Endothelial cell of umbilical vein (primary cell): ENCODE measurements around the gene RUNDC1. TPM values are rescaled to one million over a fixed set of nuclear protein-coding genes. Genes with fewer than 3 reads are reported as not detected.

Experiments
- Bru-seq: library from RNA; stranded (reverse); fragments of 400-500 nt; gene quantifications from one replicate; lab custom pipeline; 2021; lab: Mats Ljungman, UMichigan
- BruChase-seq, 2 experiments: library from RNA; stranded (reverse); fragments of 400-500 nt; gene quantifications; one replicate each; lab custom pipeline; 2021; lab: Mats Ljungman, UMichigan
- BruUV-seq: library from RNA; stranded (reverse); fragments of 400-500 nt; replicated peaks from 2 replicates; lab custom pipeline; 2021; lab: Mats Ljungman, UMichigan
- CTCF ChIA-PET: fragments of 300-600, 350-600 bp; sonication (Branson Sonifier 250); formaldehyde crosslinking; loops from one replicate; lab custom pipeline; 2021; ENCODE audit warnings: antibody characterized with exemption, inconsistent platforms; lab: Charles Lee
- POLR2A ChIA-PET: fragments of 300-600, 350-600 bp; sonication (Branson Sonifier 250); formaldehyde crosslinking; loops from one replicate; lab custom pipeline; 2021; ENCODE audit warnings: antibody characterized with exemption, inconsistent platforms; lab: Charles Lee
- DNase-seq: peaks from one replicate; pipeline ENCODE4 v3.0.0-alpha.2; 2011; ENCODE audit warnings: low read depth, low spot score
- FAIRE-seq: peaks from 2 replicates; lab custom pipeline; 2011; peaks lifted over from hg19 to GRCh38; lab: Jason Lieb, UNC
- H2AFZ ChIP-seq: 2 replicates; pipeline ENCODE4 v1.6.0; 2012; ENCODE audit warnings: low read depth, low read length, control low read depth, inconsistent platforms
- H3K27ac ChIP-seq: 2 replicates; pipeline ENCODE4 v1.5.1; 2011; ENCODE audit warnings: low read depth, mild to moderate bottlenecking, control low read depth, low read length, moderate library complexity; ENCODE audit not compliant: insufficient read depth
- H3K27me3 ChIP-seq, 2 experiments: 2 replicates each; pipeline versions ENCODE4 v1.6.0 to v1.6.1; 2011; ENCODE audit warnings: low read length in 2 of 2, mixed read lengths in 1 of 2; ENCODE audit not compliant: control insufficient read depth in 2 of 2, insufficient read depth in 2 of 2
- H3K36me3 ChIP-seq, 2 experiments: 2 replicates in 1 of 2; 3 replicates in 1 of 2; pipeline ENCODE4 v1.5.1; 2011; ENCODE audit warnings: low read length in 2 of 2, mild to moderate bottlenecking in 1 of 2, moderate library complexity in 1 of 2; ENCODE audit not compliant: control insufficient read depth in 2 of 2, insufficient read depth in 2 of 2; ENCODE audit errors: extremely low read depth in 1 of 2
- H3K4me1 ChIP-seq: 3 replicates; pipeline ENCODE4 v1.5.1; 2011; ENCODE audit warnings: mild to moderate bottlenecking, low read length; ENCODE audit not compliant: control insufficient read depth, insufficient read depth; ENCODE audit errors: extremely low read depth
- H3K4me2 ChIP-seq: 2 replicates; pipeline ENCODE4 v1.6.1; 2011; ENCODE audit warnings: low read length, control low read depth, mixed read lengths; ENCODE audit not compliant: insufficient read depth
- H3K4me3 ChIP-seq, 3 experiments: fragments of 200-600 bp in 1 of 3; sonication (generic), shearing (Covaris generic) in 1 of 3; replicated peaks in 1 of 3; 2 replicates each; pipeline ENCODE4 v1.5.1; 2011 to 2016; ENCODE audit warnings: control low read depth in 3 of 3, low read length in 3 of 3, mild to moderate bottlenecking in 2 of 3, inconsistent platforms in 1 of 3, low read depth in 1 of 3, moderate library complexity in 1 of 3; ENCODE audit not compliant: insufficient read depth in 1 of 3
- H3K79me2 ChIP-seq: 2 replicates; pipeline ENCODE4 v1.6.0; 2012; ENCODE audit warnings: low read length, inconsistent platforms; ENCODE audit not compliant: control insufficient read depth, insufficient read depth
- H3K9ac ChIP-seq: replicated peaks from 2 replicates; pipeline ENCODE3; 2011; ENCODE audit warnings: low read length, control low read depth; ENCODE audit not compliant: insufficient read depth; ENCODE audit errors: extremely low read depth
- H3K9me1 ChIP-seq: replicated peaks from 3 replicates; pipeline ENCODE4 v1.6.0; 2011; ENCODE audit warnings: mild to moderate bottlenecking, low read length; ENCODE audit not compliant: control insufficient read depth, insufficient read depth; ENCODE audit errors: extremely low read depth
- H3K9me3 ChIP-seq: replicated peaks from 2 replicates; pipeline ENCODE4 v1.5.1; 2012; ENCODE audit warnings: low read length, inconsistent platforms; ENCODE audit not compliant: control insufficient read depth, insufficient read depth
- H4K20me1 ChIP-seq: replicated peaks from 2 replicates; pipeline ENCODE3; 2011; ENCODE audit warnings: mild to moderate bottlenecking, low read length; ENCODE audit not compliant: control insufficient read depth, insufficient read depth; ENCODE audit errors: extremely low read depth
- EZH2 ChIP-seq: IDR thresholded peaks from 2 replicates; pipeline ENCODE4 v1.6.1; 2012; ENCODE audit warnings: borderline replicate concordance, low read depth, mild to moderate bottlenecking, moderate library complexity, low read length, inconsistent platforms; ENCODE audit not compliant: severe bottlenecking
- FOS ChIP-seq: IDR thresholded peaks from 2 replicates; pipeline ENCODE4 v1.6.1; 2011; ENCODE audit warnings: mild to moderate bottlenecking, low read length, moderate library complexity, borderline replicate concordance; ENCODE audit not compliant: insufficient read depth
- GATA2 ChIP-seq: IDR thresholded peaks from 2 replicates; pipeline ENCODE4 v1.7.0; 2011; ENCODE audit warnings: low read depth, mild to moderate bottlenecking, moderate library complexity, mixed read lengths, low read length; ENCODE audit not compliant: insufficient read length, insufficient read depth
- JUN ChIP-seq: IDR thresholded peaks from 2 replicates; pipeline ENCODE4 v1.6.1; 2011; ENCODE audit warnings: borderline replicate concordance, low read depth; ENCODE audit not compliant: insufficient read length, insufficient read depth
- MYC ChIP-seq: IDR thresholded peaks from one replicate; pipeline ENCODE4 v1.6.1; 2011; ENCODE audit warnings: mild to moderate bottlenecking, low read depth, low read length
- POLR2A ChIP-seq: IDR thresholded peaks from 2 replicates; pipeline ENCODE4 v1.6.1; 2012; ENCODE audit warnings: low read depth, mild to moderate bottlenecking, control low read depth, low read length
- POLR2AphosphoS5 ChIP-seq: IDR thresholded peaks from 2 replicates; pipeline ENCODE4 v1.6.1; 2012; ENCODE audit warnings: low read depth, mild to moderate bottlenecking, control low read depth, low read length, moderate library complexity; ENCODE audit not compliant: insufficient read depth
- dilution Hi-C: fragments of 300-500 bp; cut with MboI; formaldehyde crosslinking; loops from one replicate; pipeline ENCODE4 v1.15.0; 2019; ENCODE audit warnings: low sequenced_read_pairs; ENCODE audit not compliant: extremely low pct_ligation_motif_present
- intact Hi-C: fragments of 100-400 bp; cut with micrococcal nuclease; formaldehyde crosslinking; loops from one replicate; pipeline ENCODE4 v1.10.0; 2022
- long read RNA-seq: library from polyadenylated mRNA; stranded (forward); transcript quantifications from one replicate; pipeline ENCODE4 v2.0.0, GENCODE V29; 2021
- polyA minus RNA-seq, 3 experiments: library from RNA; depleted of rRNA, polyadenylated mRNA; stranded (reverse); fragments of >200 nt; gene quantifications; 1 replicate in 1 of 3; 2 replicates in 2 of 3; pipeline ENCODE4 v1.2.3, GENCODE V29; 2011
- polyA plus RNA-seq, 4 experiments: library from polyadenylated mRNA; depleted of rRNA in 3 of 4; stranded (reverse) in 3 of 4; unstranded in 1 of 4; fragments of >200 nt; gene quantifications; 2 replicates each; pipeline versions ENCODE4 v1.2.1 to v1.2.3, GENCODE V29; 2011 to 2012; ENCODE audit warnings: missing spikeins in 1 of 4
- total RNA-seq: library from RNA; stranded (reverse); gene quantifications from 2 replicates; pipeline ENCODE4 v1.2.3, GENCODE V29; 2021
- TF ChIP-seq, protein P1 (sequence below), 2 donors: IDR thresholded peaks; 1 replicate in 1 of 2; 2 replicates in 1 of 2; pipeline ENCODE4 v1.5.1; 2011; ENCODE audit warnings: low read length in 2 of 2, mild to moderate bottlenecking in 2 of 2, moderate library complexity in 2 of 2, control low read depth in 1 of 2, inconsistent platforms in 1 of 2, low read depth in 1 of 2; ENCODE audit not compliant: insufficient read depth in 1 of 2; ENCODE audit errors: extremely low read depth in 1 of 2
- TF ChIP-seq, protein P2 (sequence below): IDR thresholded peaks from 2 replicates; pipeline ENCODE4 v1.6.1; 2011; ENCODE audit not compliant: insufficient read depth, insufficient read length

Gene RUNDC1
- total RNA-seq: 11.7 and 12.0 TPM in 2 replicates
- polyA plus RNA-seq: 7.3 and 9.2 TPM in 2 replicates
- 7.5 and 7.8 TPM in 2 replicates for polyA plus RNA-seq (2011; cell fraction: cytosol; rRNA removed)
- polyA plus RNA-seq (2011; cell fraction: nucleus; rRNA removed): 9.2 and 9.5 TPM in 2 replicates
- 8.1 and 8.9 TPM in 2 replicates for polyA plus RNA-seq (2012)
- 11.6 and 13.4 TPM in 2 replicates for polyA minus RNA-seq
- 5.4 TPM for polyA minus RNA-seq (2011; cell fraction: cytosol; rRNA and poly(A)+ RNA removed)
- 7.1 and 8.8 TPM in 2 replicates for polyA minus RNA-seq (2011; cell fraction: nucleus; rRNA and poly(A)+ RNA removed)
- Bru-seq, nascent RNA: percentile 70 among the genes with signal in this experiment
- BruChase-seq, experiment 1, labeled RNA remaining after a 6-hour chase: percentile 87 among the genes with signal in this experiment
- percentile 77 among the genes with signal in this experiment for BruChase-seq, experiment 2, labeled RNA remaining after a 2-hour chase
- long read RNA-seq, transcript RUNDC1-201 (5 exons, 3,828 nt): major isoform, 27 of 28 reads
- long read RNA-seq, partial matches to known transcripts: 0 of 28 reads
- long read RNA-seq, other reads (novel, unspliced or antisense): 0 of 28 reads

DNA sequence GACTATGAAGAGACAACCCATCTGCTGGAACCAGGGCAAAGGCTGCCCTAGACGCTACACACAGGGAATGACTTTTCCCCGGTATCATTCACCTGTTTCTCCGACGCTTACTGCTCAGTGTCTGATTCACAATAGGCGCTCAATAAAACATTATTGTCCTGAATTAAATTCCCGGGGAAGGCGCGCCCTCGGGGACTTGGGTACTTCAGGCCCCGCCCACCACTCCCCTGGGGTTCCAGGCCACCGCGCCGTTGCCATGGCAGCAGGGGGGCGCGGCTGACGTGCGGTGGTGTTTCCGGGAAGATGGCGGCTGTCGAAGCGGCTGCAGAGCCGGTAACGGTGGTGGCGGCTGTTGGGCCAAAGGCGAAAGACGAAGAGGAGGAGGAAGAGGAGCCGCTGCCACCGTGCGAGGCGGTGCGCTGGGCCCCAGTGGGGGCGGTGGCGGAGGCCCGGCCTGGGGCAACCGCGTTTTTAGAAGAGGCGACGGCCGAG is at the start of gene RUNDC1:
TSS of gene RUNDC1 (plus strand) at position 292 of the 492 bp plus-strand sequence. CDS start at position 304, 12 bp downstream.
- Histone ChIP-seq H3K4me3 (peak within 1 kb of the TSS; percentile 10 to 88 (median 11)), H3K36me3 (no peaks in the 10 kb centered on the region), H3K9ac (peak within 1 kb of the TSS; percentile 42), H3K79me2 (peaks cover 15% of the 10 kb centered on the region), H3K27ac (peak within 1 kb of the TSS; percentile 1), H2AFZ (peak within 1 kb of the TSS; percentile 70), H3K27me3 (no peaks in the 10 kb centered on the region), H3K4me1 (peaks cover 23% of the 10 kb centered on the region), H4K20me1 (no peaks in the 10 kb centered on the region), H3K9me3 (no peaks in the 10 kb centered on the region), H3K4me2 (peak within 1 kb of the TSS; percentile 59), H3K9me1 (no peaks in the 10 kb centered on the region)
- ChIA-PET CTCF (interaction anchor here (2.2 kb wide), 1 partner anchor 18 kb away, joined by 15 read pairs; the partner anchor contains the start of gene RPL27), POLR2A (no interaction called here)
- FAIRE-seq (peak; percentile 86), DNase-seq (peak; percentile 85)
- no peak for TF ChIP-seq MYC
- no peak for TF ChIP-seq FOS
- TF ChIP-seq POLR2A: peak; percentile 79
- TF ChIP-seq EZH2: no peak
- TF ChIP-seq GATA2: no peak
- no peak for TF ChIP-seq JUN
- TF ChIP-seq, protein P1, sequence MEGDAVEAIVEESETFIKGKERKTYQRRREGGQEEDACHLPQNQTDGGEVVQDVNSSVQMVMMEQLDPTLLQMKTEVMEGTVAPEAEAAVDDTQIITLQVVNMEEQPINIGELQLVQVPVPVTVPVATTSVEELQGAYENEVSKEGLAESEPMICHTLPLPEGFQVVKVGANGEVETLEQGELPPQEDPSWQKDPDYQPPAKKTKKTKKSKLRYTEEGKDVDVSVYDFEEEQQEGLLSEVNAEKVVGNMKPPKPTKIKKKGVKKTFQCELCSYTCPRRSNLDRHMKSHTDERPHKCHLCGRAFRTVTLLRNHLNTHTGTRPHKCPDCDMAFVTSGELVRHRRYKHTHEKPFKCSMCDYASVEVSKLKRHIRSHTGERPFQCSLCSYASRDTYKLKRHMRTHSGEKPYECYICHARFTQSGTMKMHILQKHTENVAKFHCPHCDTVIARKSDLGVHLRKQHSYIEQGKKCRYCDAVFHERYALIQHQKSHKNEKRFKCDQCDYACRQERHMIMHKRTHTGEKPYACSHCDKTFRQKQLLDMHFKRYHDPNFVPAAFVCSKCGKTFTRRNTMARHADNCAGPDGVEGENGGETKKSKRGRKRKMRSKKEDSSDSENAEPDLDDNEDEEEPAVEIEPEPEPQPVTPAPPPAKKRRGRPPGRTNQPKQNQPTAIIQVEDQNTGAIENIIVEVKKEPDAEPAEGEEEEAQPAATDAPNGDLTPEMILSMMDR (IDR thresholded peaks at IDR 0.05; ENCODE audit: extremely low read depth in 1 of 2, insufficient read depth in 1 of 2, low read depth in 1 of 2, low read length in 2 of 2): no peak
- TF ChIP-seq, protein P2, sequence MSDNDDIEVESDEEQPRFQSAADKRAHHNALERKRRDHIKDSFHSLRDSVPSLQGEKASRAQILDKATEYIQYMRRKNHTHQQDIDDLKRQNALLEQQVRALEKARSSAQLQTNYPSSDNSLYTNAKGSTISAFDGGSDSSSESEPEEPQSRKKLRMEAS: peak; percentile 13
- TF ChIP-seq POLR2AphosphoS5: peak; percentile 45
- dilution Hi-C loops (no loop called here), intact Hi-C loops (loop anchor here (1.0 to 2.0 kb wide), 2 partner anchors 16 to 18 kb away; partner anchors contain the start of genes AARSD1 and RPL27)
- BruUV-seq: no TSS peak
